SK-N-MC (cell line): ENCODE data around the gene KLHL33.

Source experiments
- EZH2 ChIP-seq: fragments of 200-600 bp; sonication (generic); IDR thresholded peaks from one replicate; pipeline ENCODE4 v1.6.1; 2017; ENCODE audit warnings: antibody characterized with exemption
- POLR2AphosphoS5 ChIP-seq: IDR thresholded peaks from 2 replicates; pipeline ENCODE4 v1.6.1; 2012; ENCODE audit warnings: mild to moderate bottlenecking, low read depth, low read length, borderline replicate concordance

DNA sequence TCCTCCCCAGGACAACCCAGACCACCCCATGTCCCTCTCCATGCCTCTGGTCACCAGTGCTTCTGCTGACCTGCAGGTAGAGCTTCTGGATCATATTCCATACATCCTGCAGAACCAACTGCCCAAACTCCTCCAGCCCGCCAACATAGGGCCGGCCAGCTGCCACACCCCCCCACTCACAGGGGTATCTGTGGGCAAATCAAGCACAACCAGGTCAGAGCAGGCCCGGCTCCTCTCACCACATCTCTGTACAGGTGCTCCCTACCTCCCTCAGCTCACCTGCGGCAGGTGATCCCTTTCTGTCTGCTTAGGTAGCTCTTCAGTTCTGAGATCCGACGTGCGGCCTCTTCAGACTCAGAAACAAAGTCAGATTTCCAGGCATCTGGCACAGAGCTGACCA is 51.6 kb downstream of the KLHL33 start:
- TF ChIP-seq EZH2 (no peak), POLR2AphosphoS5 (no peak)
